ENCODE data around the gene B4GAT1.

B4GAT1 gene

GRCh38 chr11:66340596-66341501 lies 6.6 kb downstream of the B4GAT1 start:
- Histone ChIP-seq H3K9me2 (ENCODE audit: low read depth, low read length) (no peaks in the 10 kb centered on the region), H4K20me1 (ENCODE audit: insufficient read depth, low read length) (no peaks in the 10 kb centered on the region), H3K4me2 (ENCODE audit: low read length) (no peak overlapping the region), H3K27ac (ENCODE audit: low read depth, low read length, poor library complexity, severe bottlenecking) (no peak overlapping the region), H2AFZ (ENCODE audit: low read length) (no peak overlapping the region), H3K79me2 (ENCODE audit: insufficient read depth, low read length) (peaks cover 9% of the 10 kb centered on the region), H3K9me3 (ENCODE audit: low read length) (no peaks in the 10 kb centered on the region), H3K27me3 (ENCODE audit: insufficient read depth, low read length) (no peaks in the 10 kb centered on the region), H3K4me3 (ENCODE audit: low read depth, low read length, poor library complexity, severe bottlenecking) (no peak overlapping the region), H3K4me1 (ENCODE audit: insufficient read depth, low read length, severe bottlenecking) (peaks cover 22% of the 10 kb centered on the region), H3K9ac (ENCODE audit: low read length) (no peak overlapping the region), H3F3A (ENCODE audit: insufficient read depth, low read length) (0 out of 2 replicates have a peak, but pooled peaks cover 4% of the 10 kb centered on the region), H3K36me3 (ENCODE audit: insufficient read depth, low read length) (peaks cover 51% of the 10 kb centered on the region)
- TF ChIP-seq EZH2 (IDR thresholded peaks at IDR 0.05; ENCODE audit: borderline replicate concordance, low read length) = no peak
- no peak for TF ChIP-seq CTCF (IDR thresholded peaks at IDR 0.05; ENCODE audit: low read length)

GRCh38 chr11:66339686-66340483 lies 7.5 kb downstream of the B4GAT1 start:
- H3K27me3 ChIP-seq (ENCODE audit: insufficient read depth, low read length) = no peaks in the 10 kb centered on the region; the same call in 1 of the 2 replicates
- H3K4me3 ChIP-seq (ENCODE audit: low read depth, low read length, poor library complexity, severe bottlenecking) = no peak overlapping the region
- TF ChIP-seq EZH2 (IDR thresholded peaks at IDR 0.05; ENCODE audit: borderline replicate concordance, low read length) (no peak), CTCF (IDR thresholded peaks at IDR 0.05; ENCODE audit: low read length) (no peak)
- peaks cover 14% of the 10 kb centered on the region for H3K4me1 ChIP-seq (ENCODE audit: insufficient read depth, low read length, severe bottlenecking)
- no peaks in the 10 kb centered on the region for H3K9me3 ChIP-seq (ENCODE audit: low read length)
- H3K36me3 ChIP-seq (ENCODE audit: insufficient read depth, low read length) = peaks cover 51% of the 10 kb centered on the region
- H2AFZ ChIP-seq (ENCODE audit: low read length) = no peak overlapping the region
- no peak overlapping the region for H3K9ac ChIP-seq (ENCODE audit: low read length)
- no peaks in the 10 kb centered on the region for H3K9me2 ChIP-seq (ENCODE audit: low read depth, low read length)
- no peak overlapping the region for H3K27ac ChIP-seq (ENCODE audit: low read depth, low read length, poor library complexity, severe bottlenecking)
- no peak overlapping the region for H3K4me2 ChIP-seq (ENCODE audit: low read length)
- no peaks in the 10 kb centered on the region for H4K20me1 ChIP-seq (ENCODE audit: insufficient read depth, low read length)
- no peaks in the 10 kb centered on the region for H3F3A ChIP-seq (ENCODE audit: insufficient read depth, low read length)
- H3K79me2 ChIP-seq (ENCODE audit: insufficient read depth, low read length) = peaks cover 9% of the 10 kb centered on the region

GRCh38 chr11:66339162-66339675 lies 8.2 kb downstream of the B4GAT1 start:
- H3K36me3 ChIP-seq (ENCODE audit: insufficient read depth, low read length) = peaks cover 51% of the 10 kb centered on the region
- H3K9ac ChIP-seq (ENCODE audit: low read length) = no peak overlapping the region
- no peak overlapping the region for H3K27ac ChIP-seq (ENCODE audit: low read depth, low read length, poor library complexity, severe bottlenecking)

More at GRCh38 chr11:66339162-66339675, 8.2 kb downstream of the B4GAT1 start:
- Histone ChIP-seq H3K27me3 (ENCODE audit: insufficient read depth, low read length) (no peaks in the 10 kb centered on the region; the same call in 1 of the 2 replicates), H3K4me2 (ENCODE audit: low read length) (no peak overlapping the region), H3K9me2 (ENCODE audit: low read depth, low read length) (no peaks in the 10 kb centered on the region), H3K9me3 (ENCODE audit: low read length) (no peaks in the 10 kb centered on the region), H3K4me3 (ENCODE audit: low read depth, low read length, poor library complexity, severe bottlenecking) (no peak overlapping the region), H3K79me2 (ENCODE audit: insufficient read depth, low read length) (peaks cover 6% of the 10 kb centered on the region), H4K20me1 (ENCODE audit: insufficient read depth, low read length) (no peaks in the 10 kb centered on the region), H3F3A (ENCODE audit: insufficient read depth, low read length) (no peaks in the 10 kb centered on the region), H3K4me1 (ENCODE audit: insufficient read depth, low read length, severe bottlenecking) (peaks cover 11% of the 10 kb centered on the region), H2AFZ (ENCODE audit: low read length) (no peak overlapping the region)
- no peak for TF ChIP-seq EZH2 (IDR thresholded peaks at IDR 0.05; ENCODE audit: borderline replicate concordance, low read length)
- TF ChIP-seq CTCF (IDR thresholded peaks at IDR 0.05; ENCODE audit: low read length) = no peak
